BLaER1 treated with 17β-estradiol and CSF1 and Interleukin-3, amounts not matched to agents 10 nM and 100 nM (cell line): ENCODE results near the gene FTO.

Experiments
- H3K27ac ChIP-seq, 11 experiments: shearing (Covaris generic); formaldehyde crosslinking; 2 replicates each; pipeline ENCODE4 v1.8.1; 2022
- H3K27me3 ChIP-seq, 11 experiments: shearing (Covaris generic); formaldehyde crosslinking; 2 replicates each; pipeline ENCODE4 v1.8.1; 2022
- H3K36me3 ChIP-seq, 11 experiments: shearing (Covaris generic); formaldehyde crosslinking; 2 replicates each; pipeline ENCODE4 v1.8.1; 2022
- H3K4me1 ChIP-seq, 10 experiments: shearing (Covaris generic); formaldehyde crosslinking; 2 replicates each; pipeline ENCODE4 v1.8.1; 2022
- H3K4me2 ChIP-seq, 11 experiments: shearing (Covaris generic); formaldehyde crosslinking; 2 replicates each; pipeline ENCODE4 v1.8.1; 2022
- H3K4me3 ChIP-seq, 10 experiments: shearing (Covaris generic); formaldehyde crosslinking; 2 replicates each; pipeline ENCODE4 v1.8.1; 2022
- H3K9ac ChIP-seq, 11 experiments: shearing (Covaris generic); formaldehyde crosslinking; 2 replicates each; pipeline ENCODE4 v1.8.1; 2022
- H3K9me3 ChIP-seq, 11 experiments: shearing (Covaris generic); formaldehyde crosslinking; replicated peaks in 1 of 11; 2 replicates each; pipeline ENCODE4 v1.8.1; 2022
- H4K20me1 ChIP-seq, 11 experiments: shearing (Covaris generic); formaldehyde crosslinking; 2 replicates each; pipeline ENCODE4 v1.8.1; 2022
- Cebpa-rat ChIP-seq, 11 experiments: shearing (Covaris generic); IDR thresholded peaks; 2 replicates each; pipeline ENCODE4 v1.8.1; 2022

FTO gene

DNA sequence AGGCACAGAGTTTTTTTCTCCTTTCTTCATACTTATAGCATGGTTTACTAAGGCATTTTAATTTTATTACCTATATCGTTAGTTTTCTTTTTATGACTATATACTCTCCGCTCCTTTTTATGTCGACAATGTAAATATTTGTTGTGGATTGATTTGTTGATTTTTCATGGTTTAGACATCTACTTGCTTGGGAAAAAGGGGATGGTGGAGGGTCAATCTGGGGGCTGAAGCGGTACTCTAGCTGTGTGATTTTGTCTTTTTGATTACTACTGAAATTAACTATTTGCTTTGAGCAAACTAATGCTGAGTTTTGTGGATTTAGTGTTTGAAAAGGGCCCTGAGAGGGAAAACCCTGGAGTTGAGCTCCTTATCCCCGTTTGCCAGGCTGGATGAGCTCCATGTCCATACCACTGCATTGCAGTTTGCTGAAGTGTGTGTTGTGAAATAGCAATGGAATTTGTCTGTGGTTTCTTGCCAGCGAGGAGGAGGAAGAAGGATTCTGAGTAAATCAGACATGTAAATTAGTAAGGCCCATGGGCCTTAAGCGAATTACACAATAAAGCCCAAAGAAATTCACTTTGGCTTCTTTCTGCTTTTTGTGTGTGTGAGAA is 72.0 kb downstream of the FTO start:
- Histone ChIP-seq H3K9me3 (no peaks in the 10 kb centered on the region), H3K9ac (peak overlapping the region in 10 of 11 experiments; percentile 14 to 52 (median 42); a peak in 10 of 22 replicates), H3K4me2 (peak overlapping the region; percentile 67 to 88 (median 77)), H3K4me3 (peak overlapping the region in 1 of 10 experiments; percentile 17; a peak in 2 of 20 replicates), H4K20me1 (peaks cover 0 to 48% (median 29%) of the 10 kb centered on the region in 11 experiments; a peak in 11 of 22 replicates), H3K27me3 (no peaks in the 10 kb centered on the region), H3K27ac (peak overlapping the region in 10 of 11 experiments; percentile 22 to 70 (median 62); a peak in 19 of 22 replicates), H3K36me3 (no peaks in the 10 kb centered on the region), H3K4me1 (peaks cover 57 to 96% (median 66%) of the 10 kb centered on the region in 10 experiments)
- peak; percentile 65 to 94 (median 86); a peak in 21 of 22 replicates for TF ChIP-seq Cebpa-rat (IDR thresholded peaks at IDR 0.05)

DNA sequence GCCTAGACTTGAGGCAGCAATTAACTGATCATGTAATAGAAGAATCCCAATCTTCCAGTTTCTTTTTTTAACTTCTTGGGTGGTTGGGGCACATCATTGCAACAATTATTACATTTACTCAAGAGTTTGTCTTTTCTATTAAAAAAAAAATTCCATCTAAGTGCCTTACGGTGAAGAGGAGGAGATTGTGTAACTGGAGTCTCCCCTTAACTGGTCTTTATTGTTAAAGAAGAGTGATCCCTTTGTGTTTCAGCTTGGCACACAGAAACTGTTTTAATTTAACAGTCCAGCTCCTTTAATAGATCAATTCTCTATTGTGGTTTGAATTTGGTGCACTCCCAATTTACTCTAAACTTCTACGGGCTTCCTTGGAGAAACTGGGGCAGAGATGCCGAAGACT is 75.2 kb downstream of the FTO start:
- no peaks in the 10 kb centered on the region for H3K27me3 ChIP-seq
- H3K36me3 ChIP-seq, result 0 out of 22 replicates have a peak, but pooled peaks cover 0 to 3% (median 0%) of the 10 kb centered on the region in 11 experiments
- H3K27ac ChIP-seq, result no peak overlapping the region
- H3K9ac ChIP-seq, result no peak overlapping the region
- H4K20me1 ChIP-seq, result peaks cover 0 to 33% (median 4%) of the 10 kb centered on the region in 11 experiments; a peak in 7 of 22 replicates
- H3K4me3 ChIP-seq, result no peak overlapping the region
- peak overlapping the region in 3 of 11 experiments; percentile 11 to 28 (median 16); a peak in 3 of 22 replicates for H3K4me2 ChIP-seq
- H3K9me3 ChIP-seq, result peaks cover 0 to 4% (median 0%) of the 10 kb centered on the region in 11 experiments; a peak in 1 of 22 replicates
- TF ChIP-seq Cebpa-rat (IDR thresholded peaks at IDR 0.05), result no peak
- H3K4me1 ChIP-seq, result peaks cover 24 to 64% (median 34%) of the 10 kb centered on the region in 10 experiments

DNA sequence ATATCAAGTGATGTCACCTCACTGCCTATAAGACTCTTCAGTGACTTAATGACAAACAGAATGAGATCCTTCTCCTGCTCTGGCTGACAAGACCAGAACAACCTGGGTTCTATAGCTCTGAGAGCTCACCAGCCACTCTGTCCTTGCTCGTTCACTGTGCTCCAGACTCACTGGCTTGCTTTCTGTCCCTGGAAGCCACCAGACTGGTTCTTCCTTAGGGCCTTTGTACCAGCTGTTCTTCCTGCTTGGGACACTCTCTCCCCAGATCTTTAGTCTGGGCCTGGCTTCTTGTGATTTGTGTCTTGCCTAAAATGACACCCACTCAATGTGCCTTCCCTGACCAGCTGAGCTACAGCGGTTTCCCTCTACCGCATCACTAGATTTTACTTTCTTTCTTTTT is 76.1 kb downstream of the FTO start:
- Histone ChIP-seq H3K36me3 (0 out of 22 replicates have a peak, but pooled peaks cover 0 to 3% (median 0%) of the 10 kb centered on the region in 11 experiments), H3K9ac (no peak overlapping the region), H3K27me3 (no peaks in the 10 kb centered on the region), H3K9me3 (peaks cover 0 to 4% (median 0%) of the 10 kb centered on the region in 11 experiments; a peak in 1 of 22 replicates), H3K4me3 (no peak overlapping the region), H3K4me1 (peaks cover 16 to 55% (median 26%) of the 10 kb centered on the region in 10 experiments), H3K4me2 (peak overlapping the region in 2 of 11 experiments; percentile 10 to 31; a peak in 3 of 22 replicates), H4K20me1 (peaks cover 0 to 30% (median 6%) of the 10 kb centered on the region in 11 experiments; a peak in 7 of 22 replicates), H3K27ac (peak overlapping the region in 1 of 11 experiments; percentile 22; a peak in 1 of 22 replicates)
- TF ChIP-seq Cebpa-rat (IDR thresholded peaks at IDR 0.05), result no peak

DNA sequence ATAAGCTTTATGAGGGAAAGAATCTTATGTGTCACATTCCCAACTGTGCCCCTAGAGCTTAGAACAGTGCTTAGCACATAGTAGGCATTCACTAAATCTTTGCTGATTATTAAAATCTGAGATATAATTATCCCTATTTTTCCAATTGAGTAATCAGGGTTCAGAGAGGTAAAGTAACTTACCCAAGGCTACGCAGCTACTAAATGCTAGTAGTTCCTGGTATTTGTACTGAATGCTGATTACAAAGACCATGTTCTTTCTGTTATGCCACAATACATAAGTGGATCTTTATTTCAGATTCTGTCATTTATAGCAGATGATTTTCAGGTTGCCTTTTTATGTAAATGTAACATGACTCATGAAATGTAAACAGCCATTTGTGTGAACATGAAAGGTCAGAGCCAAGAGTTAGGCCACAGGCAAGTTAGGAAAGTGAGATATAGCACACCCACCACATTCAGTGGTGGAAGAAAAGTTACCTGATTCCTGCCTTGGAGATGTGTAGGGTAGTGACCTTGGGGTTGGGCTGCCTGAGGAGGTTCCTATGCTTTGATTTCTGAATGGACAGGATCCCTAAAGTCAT is 77.2 kb downstream of the FTO start:
- Histone ChIP-seq H3K4me2 (no peak overlapping the region), H3K9ac (no peak overlapping the region)
- TF ChIP-seq Cebpa-rat (IDR thresholded peaks at IDR 0.05), result no peak

DNA sequence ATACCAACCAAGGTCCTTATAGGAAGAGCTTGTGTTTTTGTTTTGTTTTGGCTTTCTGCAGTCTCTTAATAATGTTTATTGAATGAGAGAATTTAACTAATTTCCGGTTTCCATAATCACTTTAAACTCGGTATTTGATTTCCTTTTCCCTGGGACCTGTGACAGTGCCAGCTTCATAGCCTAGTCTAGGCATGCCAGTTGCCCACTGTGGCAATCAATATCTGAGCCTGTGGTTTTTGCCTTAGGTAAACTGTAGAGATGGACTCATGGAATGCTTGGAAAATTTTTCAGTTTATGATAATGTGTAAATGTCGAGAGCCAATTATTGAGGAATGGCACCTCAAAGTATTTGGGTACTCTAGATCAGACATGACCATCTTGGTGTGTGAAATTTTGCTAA is 78.2 kb downstream of the FTO start:
- Histone ChIP-seq H3K36me3 (0 out of 22 replicates have a peak, but pooled peaks cover 0 to 3% (median 0%) of the 10 kb centered on the region in 11 experiments), H3K9me3 (peaks cover 0 to 4% (median 0%) of the 10 kb centered on the region in 11 experiments; a peak in 1 of 22 replicates), H3K4me2 (no peak overlapping the region), H3K9ac (no peak overlapping the region), H3K4me1 (peaks cover 0 to 34% (median 6%) of the 10 kb centered on the region in 10 experiments; a peak in 12 of 20 replicates), H3K27me3 (no peaks in the 10 kb centered on the region), H3K4me3 (no peak overlapping the region), H3K27ac (no peak overlapping the region), H4K20me1 (peaks cover 0 to 22% (median 0%) of the 10 kb centered on the region in 11 experiments; a peak in 7 of 22 replicates)
- no peak for TF ChIP-seq Cebpa-rat (IDR thresholded peaks at IDR 0.05)

More for the DNA sequence above, 77.2 kb downstream of the FTO start:
- Histone ChIP-seq H3K9me3 (peaks cover 0 to 4% (median 0%) of the 10 kb centered on the region in 11 experiments; a peak in 1 of 22 replicates), H3K36me3 (0 out of 22 replicates have a peak, but pooled peaks cover 0 to 3% (median 0%) of the 10 kb centered on the region in 11 experiments), H3K27ac (no peak overlapping the region), H4K20me1 (peaks cover 0 to 23% (median 0%) of the 10 kb centered on the region in 11 experiments; a peak in 7 of 22 replicates), H3K4me3 (no peak overlapping the region), H3K27me3 (no peaks in the 10 kb centered on the region), H3K4me1 (peaks cover 5 to 45% (median 15%) of the 10 kb centered on the region in 10 experiments)

DNA sequence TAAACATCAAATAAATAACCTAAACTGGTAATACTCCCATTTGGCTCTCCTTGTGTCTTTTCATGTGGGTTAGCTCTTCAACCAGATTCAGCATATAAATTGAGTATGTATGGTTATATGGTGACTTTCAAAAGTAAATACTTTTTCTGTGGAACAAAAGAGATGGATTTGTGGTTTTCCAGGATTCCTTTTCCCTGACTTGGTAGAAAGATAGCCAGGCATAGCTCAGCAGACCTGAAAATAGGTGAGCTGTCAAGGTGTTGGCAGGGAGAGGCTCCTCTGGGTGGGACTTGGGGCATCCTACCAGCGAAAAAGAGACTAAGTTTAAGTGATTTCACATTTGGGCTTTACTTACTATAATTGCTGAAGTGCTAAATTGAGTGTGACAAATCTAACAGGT is 80.3 kb downstream of the FTO start:
- Histone ChIP-seq H3K4me2 (no peak overlapping the region), H3K27me3 (no peaks in the 10 kb centered on the region), H3K9me3 (peaks cover 0 to 4% (median 0%) of the 10 kb centered on the region in 11 experiments; a peak in 1 of 22 replicates), H3K4me1 (peaks cover 0 to 13% (median 1%) of the 10 kb centered on the region in 10 experiments; a peak in 7 of 20 replicates), H4K20me1 (peaks cover 0 to 31% (median 0%) of the 10 kb centered on the region in 11 experiments; a peak in 8 of 22 replicates), H3K36me3 (0 out of 22 replicates have a peak, but pooled peaks cover 0 to 3% (median 0%) of the 10 kb centered on the region in 11 experiments), H3K4me3 (no peak overlapping the region), H3K27ac (no peak overlapping the region), H3K9ac (no peak overlapping the region)
- TF ChIP-seq Cebpa-rat (IDR thresholded peaks at IDR 0.05), result no peak

DNA sequence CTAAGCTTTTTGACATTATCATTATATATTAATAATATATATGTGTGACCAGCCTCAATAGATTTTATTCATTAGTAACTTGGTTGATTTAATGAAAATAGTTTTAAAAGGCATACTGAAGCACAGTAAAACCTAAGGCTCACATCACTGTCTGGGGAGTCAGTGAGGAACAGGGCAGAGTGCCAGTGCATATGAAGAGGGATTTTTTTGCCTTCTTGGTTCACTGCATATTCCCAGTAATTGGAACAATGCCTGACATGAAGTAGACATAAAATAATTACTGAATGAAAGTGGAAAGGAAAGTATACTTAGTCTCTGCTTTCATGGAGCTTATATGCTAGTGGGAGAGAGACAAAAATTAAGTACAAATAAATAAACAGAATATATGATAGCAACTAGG is 81.1 kb downstream of the FTO start:
- H3K9me3 ChIP-seq, result peaks cover 0 to 4% (median 0%) of the 10 kb centered on the region in 11 experiments; a peak in 1 of 22 replicates
- no peak overlapping the region for H3K9ac ChIP-seq
- H3K27me3 ChIP-seq, result no peaks in the 10 kb centered on the region
- H3K4me1 ChIP-seq, result peaks cover 0 to 7% (median 0%) of the 10 kb centered on the region in 10 experiments; a peak in 7 of 20 replicates
- H4K20me1 ChIP-seq, result peaks cover 0 to 31% (median 0%) of the 10 kb centered on the region in 11 experiments; a peak in 8 of 22 replicates
- no peak overlapping the region for H3K4me3 ChIP-seq
- H3K36me3 ChIP-seq, result 0 out of 22 replicates have a peak, but pooled peaks cover 0 to 3% (median 0%) of the 10 kb centered on the region in 11 experiments
- no peak for TF ChIP-seq Cebpa-rat (IDR thresholded peaks at IDR 0.05)
- no peak overlapping the region for H3K27ac ChIP-seq
- H3K4me2 ChIP-seq, result no peak overlapping the region

DNA sequence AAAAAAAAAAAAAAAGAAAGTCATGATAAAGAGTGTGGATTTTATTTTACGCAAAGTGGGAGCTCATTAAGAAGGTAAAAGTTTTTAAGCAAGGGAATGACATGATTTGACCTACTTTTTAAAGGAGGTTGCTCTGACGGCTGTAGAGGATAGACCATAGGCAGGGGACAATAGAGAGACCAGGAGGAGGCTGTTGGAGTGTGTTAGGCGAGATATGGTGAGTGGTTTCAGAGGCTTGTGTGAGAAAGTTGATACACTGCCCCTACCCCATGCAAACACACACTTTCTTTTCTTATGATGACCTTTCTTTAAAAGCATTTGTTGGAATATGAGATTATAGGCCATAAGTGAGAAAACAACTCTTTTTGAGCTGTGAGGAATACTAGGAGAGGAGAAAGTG is 82.0 kb downstream of the FTO start:
- Histone ChIP-seq H3K4me1 (0 out of 20 replicates have a peak, but pooled peaks cover 0 to 3% (median 0%) of the 10 kb centered on the region in 10 experiments), H3K27me3 (no peaks in the 10 kb centered on the region), H3K9me3 (peaks cover 0 to 4% (median 0%) of the 10 kb centered on the region in 11 experiments; a peak in 1 of 22 replicates), H3K9ac (no peak overlapping the region), H3K36me3 (0 out of 22 replicates have a peak, but pooled peaks cover 0 to 3% (median 0%) of the 10 kb centered on the region in 11 experiments), H3K4me2 (no peak overlapping the region), H4K20me1 (peaks cover 0 to 31% (median 0%) of the 10 kb centered on the region in 11 experiments; a peak in 7 of 22 replicates), H3K27ac (no peak overlapping the region), H3K4me3 (no peak overlapping the region)
- TF ChIP-seq Cebpa-rat (IDR thresholded peaks at IDR 0.05), result no peak
